HepG2 (cell line): Measurements from ENCODE around the gene EED. TPM values are rescaled to one million over a fixed set of nuclear protein-coding genes. Genes with fewer than 3 reads are reported as not detected.

Source experiments
- CEBPZ ChIP-seq: IDR thresholded peaks from 2 replicates; pipeline ENCODE4 v1.6.1; 2012; ENCODE audit warnings: low read length, improper control_type of control experiment
- GABPB1 ChIP-seq: IDR thresholded peaks from 2 replicates; pipeline ENCODE4 v1.6.1; 2016; ENCODE audit warnings: mild to moderate bottlenecking, missing genetic modification reagents, moderate library complexity, missing compliant biosample characterization
- MAFF ChIP-seq: IDR thresholded peaks from 2 replicates; pipeline ENCODE4 v1.6.1; 2011; ENCODE audit warnings: low read depth, low read length, improper control_type of control experiment
- MBD4 ChIP-seq: IDR thresholded peaks from 2 replicates; pipeline ENCODE4 v1.6.1; 2012; ENCODE audit warnings: low read length, inconsistent platforms, borderline replicate concordance
- PCBP1 ChIP-seq: fragments of 200-400 bp; formaldehyde crosslinking; IDR thresholded peaks from 2 replicates; pipeline ENCODE4 v1.6.1; 2017; ENCODE audit warnings: mild to moderate bottlenecking, low read depth, low read length, borderline replicate concordance
- POLR2AphosphoS5 ChIP-seq: IDR thresholded peaks from 2 replicates; pipeline ENCODE4 v1.6.1; 2012; ENCODE audit warnings: low read depth, low read length
- SAP130 ChIP-seq: IDR thresholded peaks from 2 replicates; pipeline ENCODE4 v1.6.1; 2016; ENCODE audit warnings: low read depth
- SMYD3 ChIP-seq: sonication (generic); formaldehyde crosslinking; IDR thresholded peaks from 2 replicates; pipeline ENCODE4 v1.8.1; 2023; ENCODE audit warnings: mild to moderate bottlenecking, missing genetic modification reagents
- SOX13 ChIP-seq, 3 experiments: fragments of 450-650 bp in 1 of 3; sonication (generic) in 1 of 3; formaldehyde crosslinking in 1 of 3; IDR thresholded peaks in 2 of 3; conservative IDR thresholded peaks in 1 of 3; 2 replicates each; pipeline versions ENCODE4 v1.5.0 to v1.6.1; 2016 to 2020; ENCODE audit warnings: antibody characterized with exemption in 1 of 3, mild to moderate bottlenecking in 1 of 3, missing compliant biosample characterization in 1 of 3, missing genetic modification reagents in 1 of 3, moderate library complexity in 1 of 3
- TFAP4 ChIP-seq: sonication (generic); IDR thresholded peaks from 2 replicates; pipeline ENCODE4 v1.6.1; 2016; ENCODE audit warnings: low read depth, borderline replicate concordance
- TOPORS ChIP-seq: sonication (generic); formaldehyde crosslinking; IDR thresholded peaks from 2 replicates; pipeline ENCODE4 v1.8.0; 2023; ENCODE audit warnings: mild to moderate bottlenecking, missing genetic modification reagents
- ZFP90 ChIP-seq: sonication (generic); formaldehyde crosslinking; IDR thresholded peaks from 2 replicates; pipeline ENCODE4 v1.8.0; 2022; ENCODE audit warnings: missing genetic modification reagents, mild to moderate bottlenecking, inconsistent platforms, borderline replicate concordance
- ZNF142 ChIP-seq: sonication (generic); formaldehyde crosslinking; IDR thresholded peaks from 2 replicates; pipeline ENCODE4 v1.4.0; 2020; ENCODE audit warnings: missing genetic modification reagents
- ZNF446 ChIP-seq: sonication (generic); formaldehyde crosslinking; IDR thresholded peaks from 2 replicates; pipeline ENCODE4 v1.5.0; 2020; ENCODE audit warnings: mild to moderate bottlenecking, missing genetic modification reagents
- ZNF761 ChIP-seq: sonication (generic); formaldehyde crosslinking; conservative IDR thresholded peaks from 2 replicates; pipeline ENCODE4 v1.4.0; 2020; ENCODE audit warnings: mild to moderate bottlenecking, missing genetic modification reagents
- ZNF790 ChIP-seq: sonication (generic); formaldehyde crosslinking; IDR thresholded peaks from 2 replicates; pipeline ENCODE4 v1.8.0; 2022; ENCODE audit warnings: missing genetic modification reagents, mild to moderate bottlenecking, borderline replicate concordance
- ZNF879 ChIP-seq: sonication (generic); formaldehyde crosslinking; IDR thresholded peaks from 2 replicates; pipeline ENCODE4 v1.8.1; 2023; ENCODE audit warnings: missing genetic modification reagents
- ZNF891 ChIP-seq: sonication (generic); formaldehyde crosslinking; IDR thresholded peaks from 2 replicates; pipeline ENCODE4 v1.5.0; 2020; ENCODE audit warnings: mild to moderate bottlenecking, missing genetic modification reagents
- ZSCAN25 ChIP-seq: sonication (generic); formaldehyde crosslinking; IDR thresholded peaks from 2 replicates; pipeline ENCODE4 v1.8.0; 2022; ENCODE audit warnings: mild to moderate bottlenecking, missing genetic modification reagents
- polyA plus RNA-seq, 8 experiments: library from polyadenylated mRNA; depleted of rRNA in 3 of 8; stranded (reverse) in 7 of 8; unstranded in 1 of 8; fragments of >200 nt; fragmentation: Illumina TruSeq in 4 of 8; extraction: Trizol in 4 of 8; gene quantifications; 2 replicates each; pipeline versions ENCODE4 v1.2.1 to v1.2.3, GENCODE V29; 2011 to 2016; ENCODE audit warnings: low read depth in 4 of 8, missing spikeins in 1 of 8, mixed read lengths in 1 of 8; ENCODE audit not compliant: insufficient read depth in 1 of 8
- total RNA-seq, 5 experiments: library from RNA; depleted of rRNA; stranded (reverse); fragments of >200 nt; fragmentation: Illumina TruSeq; extraction: Trizol; gene quantifications; 2 replicates each; pipeline ENCODE4 v1.2.3, GENCODE V29; 2016; ENCODE audit warnings: low read depth in 1 of 5

EED gene
- total and polyA plus RNA-seq, 2 of the 13 experiments (the other 11 are each of a cell fraction or from before 2014, with no cell fraction given) = 11.0 to 28.4 TPM

GRCh38 chr11:86209806-86210657 lies 34.5 kb upstream of the EED start (continued):
- TF ChIP-seq TOPORS (CRISPR knock-in tag) (no peak), SOX13 (IDR thresholded peaks at IDR 0.05) (0 out of 2 replicates have a peak, but pooled peaks have one; percentile 46), SOX13 (CRISPR knock-in tag; conservative IDR thresholded peaks at IDR 0.05 in 1 of 2, IDR thresholded peaks at IDR 0.05 in 1 of 2) (peak in 1 of 2 experiments; percentile 96; a peak in 2 of 4 replicates), ZSCAN25 (CRISPR knock-in tag) (no peak), GABPB1 (CRISPR knock-in tag) (no peak), TFAP4 (peak; percentile 22; the same call in 1 of the 2 replicates), ZNF879 (CRISPR knock-in tag) (no peak), ZNF790 (no peak), ZNF891 (CRISPR knock-in tag) (no peak), POLR2AphosphoS5 (no peak), CEBPZ (no peak), ZNF761 (0 out of 2 replicates have a peak, but pooled peaks have one; percentile 43), MAFF (peak; percentile 28; the same call in 1 of the 2 replicates), ZNF446 (no peak), ZNF142 (no peak), PCBP1 (no peak), SMYD3 (CRISPR knock-in tag) (peak; percentile 86; the same call in 1 of the 2 replicates), ZFP90 (CRISPR knock-in tag) (no peak), SAP130 (peak; percentile 63), MBD4 (no peak)
